Prostate gland (tissue), 2 donors: ENCODE results near the gene LRP11. TPM values are rescaled to one million over a fixed set of nuclear protein-coding genes. Genes with fewer than 3 reads are reported as not detected.
A peak's percentile ranks its signal among the peaks of the same experiment; 100 is the strongest.
"Not testable (repeated sequence)": the region's sequence is repeated elsewhere in the genome, so short reads cannot be mapped to it uniquely, and the experiment has no call there.

Source experiments
- DNase-seq: peaks from one replicate; pipeline ENCODE4 v3.0.0-alpha.2; 2019; ENCODE audit warnings: low spot score
- H3K27ac ChIP-seq, 2 donors: fragments of 200-600 bp; sonication (generic); 2 replicates each; pipeline ENCODE4 v1.5.1; 2017 to 2019
- H3K27me3 ChIP-seq: fragments of 200-600 bp; sonication (generic); replicated peaks from 2 replicates; pipeline ENCODE4 v1.5.1; 2019; ENCODE audit not compliant: insufficient read depth
- H3K36me3 ChIP-seq, 2 donors: fragments of 200-600 bp; sonication (generic); 1 replicate in 1 of 2; 2 replicates in 1 of 2; pipeline versions ENCODE4 v1.5.1 to v1.8.1; 2017 to 2019
- H3K4me1 ChIP-seq: fragments of 200-600 bp; sonication (generic); replicated peaks from 2 replicates; pipeline ENCODE4 v1.5.1; 2019
- H3K4me3 ChIP-seq, 2 donors: fragments of 200-600 bp; sonication (generic); 2 replicates each; pipeline ENCODE4 v1.5.1; 2017 to 2019
- H3K9me3 ChIP-seq: fragments of 200-600 bp; sonication (generic); 2 replicates; pipeline ENCODE4 v1.5.1; 2017
- POLR2A ChIP-seq: fragments of 450-650 bp; IDR thresholded peaks from one replicate; pipeline ENCODE4 v1.6.1; 2016; ENCODE audit warnings: antibody characterized with exemption, mild to moderate bottlenecking
- POLR2AphosphoS5 ChIP-seq: sonication (generic); formaldehyde crosslinking; IDR thresholded peaks from one replicate; pipeline ENCODE4 v1.6.1; 2017; ENCODE audit warnings: antibody characterized with exemption
- WGBS: methylation state at CpG from one replicate; pipeline ENCODE4 v1.1.5; 2018; 5-methylcytosine and 5-hydroxymethylcytosine counted together
- intact Hi-C: fragments of 100-400 bp; cut with DNase I; formaldehyde crosslinking; loops from one replicate; pipeline ENCODE4 v1.14.2; 2022
- total RNA-seq, 2 donors: library from RNA; depleted of rRNA; stranded (reverse); fragments of >200 nt; gene quantifications; one replicate each; pipeline ENCODE4 v1.1.0, GENCODE V29; 2016
- TF ChIP-seq, protein P1 (sequence below), 4 experiments: fragments of 200-600 bp in 2 of 4; fragments of 450-650 bp in 2 of 4; sonication (generic) in 2 of 4; IDR thresholded peaks; 1 replicate in 3 of 4; 2 replicates in 1 of 4; pipeline ENCODE4 v1.5.1; 2016 to 2019; ENCODE audit warnings: antibody characterized with exemption in 4 of 4, mild to moderate bottlenecking in 2 of 4, moderate library complexity in 2 of 4

Gene LRP11
- total RNA-seq, 2 donors from 2014 or later = 52.7 to 76.3 TPM

DNA sequence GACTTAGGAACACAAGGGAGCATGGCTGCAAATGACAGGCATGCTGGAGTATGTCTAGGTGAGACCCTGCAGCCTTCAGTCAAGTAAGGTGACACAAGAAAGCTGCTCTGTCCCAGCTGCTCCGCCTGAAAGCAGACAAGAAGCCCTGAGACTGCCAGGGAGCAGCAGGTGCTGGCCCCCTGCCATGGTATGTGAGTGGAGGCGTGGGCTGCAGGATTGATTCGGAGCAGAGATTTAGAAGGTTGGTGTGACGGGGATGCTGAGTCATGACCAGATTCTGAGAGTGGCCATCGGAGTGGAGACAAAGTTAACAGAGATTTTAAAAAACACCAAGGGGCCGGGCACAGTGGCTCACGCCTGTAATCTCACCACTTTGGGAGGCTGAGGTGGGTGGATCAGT, 17.8 kb downstream of the LRP11 start:
- TF ChIP-seq POLR2A (no peak), POLR2AphosphoS5 (no peak)
- TF ChIP-seq, protein P1, sequence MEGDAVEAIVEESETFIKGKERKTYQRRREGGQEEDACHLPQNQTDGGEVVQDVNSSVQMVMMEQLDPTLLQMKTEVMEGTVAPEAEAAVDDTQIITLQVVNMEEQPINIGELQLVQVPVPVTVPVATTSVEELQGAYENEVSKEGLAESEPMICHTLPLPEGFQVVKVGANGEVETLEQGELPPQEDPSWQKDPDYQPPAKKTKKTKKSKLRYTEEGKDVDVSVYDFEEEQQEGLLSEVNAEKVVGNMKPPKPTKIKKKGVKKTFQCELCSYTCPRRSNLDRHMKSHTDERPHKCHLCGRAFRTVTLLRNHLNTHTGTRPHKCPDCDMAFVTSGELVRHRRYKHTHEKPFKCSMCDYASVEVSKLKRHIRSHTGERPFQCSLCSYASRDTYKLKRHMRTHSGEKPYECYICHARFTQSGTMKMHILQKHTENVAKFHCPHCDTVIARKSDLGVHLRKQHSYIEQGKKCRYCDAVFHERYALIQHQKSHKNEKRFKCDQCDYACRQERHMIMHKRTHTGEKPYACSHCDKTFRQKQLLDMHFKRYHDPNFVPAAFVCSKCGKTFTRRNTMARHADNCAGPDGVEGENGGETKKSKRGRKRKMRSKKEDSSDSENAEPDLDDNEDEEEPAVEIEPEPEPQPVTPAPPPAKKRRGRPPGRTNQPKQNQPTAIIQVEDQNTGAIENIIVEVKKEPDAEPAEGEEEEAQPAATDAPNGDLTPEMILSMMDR (IDR thresholded peaks at IDR 0.05) = no peak
- H3K27me3 ChIP-seq = no peaks in the 10 kb centered on the region
- H3K27ac ChIP-seq = no peak overlapping the region
- 54% methylated on average over 7 of the region's 7 CpGs for WGBS
- intact Hi-C loops = no loop called here
- H3K4me1 ChIP-seq = peaks cover 6% of the 10 kb centered on the region
- no peaks in the 10 kb centered on the region for H3K9me3 ChIP-seq
- no peak overlapping the region for H3K4me3 ChIP-seq
- H3K36me3 ChIP-seq = peaks cover 0 to 3% of the 10 kb centered on the region in 2 donors
- peak; percentile 39 for DNase-seq

DNA sequence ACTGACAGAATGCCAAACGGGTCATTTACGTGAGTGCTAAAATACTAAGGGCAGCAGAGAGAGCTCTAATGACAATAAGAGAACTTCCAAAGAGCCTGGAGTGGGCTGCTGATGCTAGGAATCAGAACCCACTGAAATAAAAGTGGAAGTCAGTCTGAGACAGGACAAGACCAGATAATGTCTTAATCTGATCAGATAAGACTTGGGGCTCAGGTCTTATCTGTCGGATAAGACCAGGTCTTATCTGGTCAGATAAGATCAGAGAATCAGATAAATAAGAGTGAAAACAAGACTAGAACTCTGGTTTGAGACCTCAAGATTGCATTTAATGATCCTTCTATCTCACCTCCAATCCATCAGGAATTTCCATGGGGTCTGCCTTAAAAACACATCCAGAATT, 18.6 kb downstream of the LRP11 start:
- no peak for DNase-seq
- WGBS = 64% methylated on average over 3 of the region's 3 CpGs
- no peaks in the 10 kb centered on the region for H3K27me3 ChIP-seq
- no peaks in the 10 kb centered on the region for H3K9me3 ChIP-seq
- TF ChIP-seq POLR2AphosphoS5 = no peak
- TF ChIP-seq, protein P1 (IDR thresholded peaks at IDR 0.05) = no peak
- no peak for TF ChIP-seq POLR2A
- H3K36me3 ChIP-seq = no peaks in the 10 kb centered on the region
- H3K27ac ChIP-seq = no peak overlapping the region
- intact Hi-C loops = no loop called here
- no peak overlapping the region for H3K4me3 ChIP-seq
- H3K4me1 ChIP-seq = peaks cover 6% of the 10 kb centered on the region

DNA sequence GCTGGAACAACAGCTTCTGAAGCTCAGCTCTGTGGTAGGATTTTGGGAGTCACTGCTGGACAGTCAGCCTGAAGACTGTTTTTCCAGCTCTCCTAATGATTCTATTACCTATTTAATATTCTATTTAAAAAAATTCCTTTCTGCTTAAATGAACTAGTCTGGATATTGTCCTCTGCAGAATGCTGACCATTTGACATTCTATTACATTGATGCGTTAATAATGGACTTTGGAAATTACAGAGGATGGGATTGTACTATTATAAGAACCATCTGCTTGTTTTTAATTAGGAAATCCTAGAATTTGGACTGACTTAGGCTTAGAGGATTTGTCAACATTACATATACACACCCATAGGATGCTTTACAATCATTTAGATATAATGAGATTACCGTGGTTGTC, 19.7 kb downstream of the LRP11 start:
- intact Hi-C loops = no loop called here
- DNase-seq = no peak
- H3K27ac ChIP-seq = no peak overlapping the region
- WGBS = 98% methylated on average over 2 of the region's 2 CpGs
- peaks cover 6% of the 10 kb centered on the region for H3K4me1 ChIP-seq
- no peaks in the 10 kb centered on the region for H3K36me3 ChIP-seq
- no peaks in the 10 kb centered on the region for H3K9me3 ChIP-seq
- no peak overlapping the region for H3K4me3 ChIP-seq
- TF ChIP-seq POLR2A (no peak), POLR2AphosphoS5 (no peak)
- TF ChIP-seq, protein P1 (IDR thresholded peaks at IDR 0.05) = no peak
- H3K27me3 ChIP-seq = no peaks in the 10 kb centered on the region

DNA sequence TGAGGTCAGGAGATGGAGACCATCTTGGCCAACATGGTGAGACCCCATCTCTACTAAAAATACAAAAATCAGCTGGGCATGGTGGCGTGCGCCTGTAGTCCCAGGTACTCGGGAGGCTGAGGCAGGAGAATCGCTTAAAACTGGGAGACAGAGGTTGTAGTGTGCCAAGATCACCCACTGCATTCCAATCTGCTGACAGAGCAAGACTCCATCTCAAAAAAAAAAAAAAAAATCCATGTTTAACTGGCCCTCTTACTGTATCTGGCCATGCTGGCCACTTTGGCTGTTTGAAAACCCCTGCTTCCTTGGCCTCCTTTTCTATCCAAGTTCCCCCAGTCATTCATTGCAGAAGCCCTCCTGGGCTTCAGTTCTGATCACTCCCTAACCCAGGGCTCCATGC, 20.1 kb downstream of the LRP11 start:
- H3K36me3 ChIP-seq, H3K27ac ChIP-seq, H3K27me3 ChIP-seq, intact Hi-C loops, DNase-seq, H3K4me1 ChIP-seq, H3K4me3 ChIP-seq, H3K9me3 ChIP-seq: not testable (repeated sequence)
- 94% methylated on average over 4 of the region's 4 CpGs for WGBS

DNA sequence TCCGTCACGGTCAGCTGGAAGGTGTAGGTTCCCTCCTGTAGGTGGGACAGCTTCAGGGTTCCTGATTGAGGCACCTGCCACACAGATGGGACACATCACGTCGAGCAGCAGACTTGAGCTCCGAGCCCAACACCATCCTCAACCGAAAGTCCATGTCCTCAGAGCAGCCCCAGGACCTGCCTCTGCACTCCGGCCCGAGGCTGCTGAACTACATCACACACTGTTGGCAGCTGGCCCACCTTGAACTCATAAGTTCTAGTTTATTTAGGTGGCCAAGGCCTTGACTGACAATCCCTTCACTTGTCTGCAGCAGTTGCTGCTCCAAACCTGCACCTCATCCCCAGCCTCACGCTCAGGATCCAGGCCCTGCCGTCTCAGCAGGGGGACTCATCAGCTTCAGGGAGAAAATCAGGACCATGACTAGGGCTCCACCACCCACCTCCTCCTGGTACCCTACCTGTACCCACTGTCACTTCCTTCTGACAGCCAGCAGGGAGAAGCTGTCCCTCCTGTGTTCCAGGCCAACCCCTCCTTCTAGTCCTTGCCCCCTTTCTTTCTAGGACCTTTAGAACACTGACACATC, 21.0 kb downstream of the LRP11 start:
- no peaks in the 10 kb centered on the region for H3K36me3 ChIP-seq
- H3K27ac ChIP-seq = no peak overlapping the region
- H3K27me3 ChIP-seq = no peaks in the 10 kb centered on the region
- no peak for DNase-seq
- TF ChIP-seq POLR2AphosphoS5 (no peak), POLR2A (no peak)
- TF ChIP-seq, protein P1 (IDR thresholded peaks at IDR 0.05) = no peak
- WGBS = 84% methylated on average over 10 of the region's 10 CpGs
- H3K9me3 ChIP-seq = no peaks in the 10 kb centered on the region
- H3K4me1 ChIP-seq = peaks cover 6% of the 10 kb centered on the region
- no peak overlapping the region for H3K4me3 ChIP-seq
- intact Hi-C loops = no loop called here
